Activated CD8-positive, alpha-beta memory T cell treated with anti-CD3 and anti-CD28 coated beads, Interleukin-2, amount 50 U/mL, for 48 hours (primary cell): ENCODE measurements around the gene VSIR.

ENCODE experiments used
- DNase-seq: peaks from one replicate; pipeline ENCODE4 v3.0.0-alpha.2; 2020

Gene VSIR

DNA sequence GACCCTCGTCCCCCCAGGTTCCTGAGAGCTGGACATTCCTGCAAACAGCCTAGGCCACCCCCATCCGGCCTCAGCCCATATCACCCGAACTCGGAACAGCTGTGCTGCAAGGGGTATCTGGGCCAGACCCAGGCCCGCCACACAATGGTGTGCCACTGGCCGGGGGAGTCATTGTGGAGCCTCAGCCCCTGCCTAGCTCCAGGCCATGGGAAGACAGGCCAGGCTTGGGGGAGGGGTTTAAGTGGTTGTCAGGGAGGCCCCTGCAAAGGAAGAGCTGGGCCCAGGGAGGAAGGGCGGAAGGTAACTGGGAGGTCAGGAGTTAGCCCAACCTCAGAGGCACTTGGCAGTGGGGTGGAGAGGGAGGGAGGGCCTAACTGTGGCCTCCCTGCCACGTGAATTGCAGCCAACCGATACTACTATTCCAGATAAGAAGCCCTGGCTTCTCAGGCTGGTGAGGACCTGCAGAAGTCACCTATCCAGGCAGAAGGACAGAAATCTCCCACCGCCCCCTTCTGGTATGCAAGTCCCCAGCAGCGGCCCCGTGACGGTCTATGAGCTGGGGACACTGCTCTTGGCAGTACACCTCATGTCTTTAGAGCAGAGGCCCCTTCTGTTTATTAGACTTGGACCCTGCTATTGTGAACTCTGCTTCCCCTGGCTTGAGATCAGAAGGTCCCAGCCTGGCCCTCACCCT lies 26.8 kb downstream of the VSIR start:
- DNase-seq, result no peak

DNA sequence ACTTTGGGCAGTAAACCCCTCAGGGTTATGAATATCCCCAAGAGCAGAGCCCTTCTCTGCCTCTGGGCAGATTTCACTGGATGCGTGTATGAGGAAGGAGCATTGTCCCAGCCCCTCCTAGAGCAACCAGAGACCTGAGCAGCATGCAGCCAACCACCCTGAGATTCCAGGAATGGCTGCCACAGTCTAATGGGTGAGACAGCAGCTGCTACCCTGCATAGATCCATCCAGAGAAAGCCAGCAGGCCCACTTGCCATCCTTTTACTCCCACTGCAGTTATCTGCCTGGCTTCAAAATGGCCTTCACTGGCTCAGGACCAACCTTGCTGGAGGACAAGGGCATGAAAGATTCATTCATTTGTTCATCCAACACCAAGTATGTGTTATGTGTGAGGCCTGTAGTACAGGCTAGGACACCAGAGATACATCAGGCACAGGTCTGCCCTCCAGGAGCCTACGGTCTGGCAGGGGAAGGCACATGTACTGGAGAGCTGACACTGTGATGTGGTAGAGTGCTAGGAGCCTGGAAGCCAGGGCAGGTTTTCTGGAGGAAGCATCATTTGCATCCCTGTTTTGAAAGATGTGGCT lies 27.6 kb downstream of the VSIR start:
- DNase-seq, result no peak

DNA sequence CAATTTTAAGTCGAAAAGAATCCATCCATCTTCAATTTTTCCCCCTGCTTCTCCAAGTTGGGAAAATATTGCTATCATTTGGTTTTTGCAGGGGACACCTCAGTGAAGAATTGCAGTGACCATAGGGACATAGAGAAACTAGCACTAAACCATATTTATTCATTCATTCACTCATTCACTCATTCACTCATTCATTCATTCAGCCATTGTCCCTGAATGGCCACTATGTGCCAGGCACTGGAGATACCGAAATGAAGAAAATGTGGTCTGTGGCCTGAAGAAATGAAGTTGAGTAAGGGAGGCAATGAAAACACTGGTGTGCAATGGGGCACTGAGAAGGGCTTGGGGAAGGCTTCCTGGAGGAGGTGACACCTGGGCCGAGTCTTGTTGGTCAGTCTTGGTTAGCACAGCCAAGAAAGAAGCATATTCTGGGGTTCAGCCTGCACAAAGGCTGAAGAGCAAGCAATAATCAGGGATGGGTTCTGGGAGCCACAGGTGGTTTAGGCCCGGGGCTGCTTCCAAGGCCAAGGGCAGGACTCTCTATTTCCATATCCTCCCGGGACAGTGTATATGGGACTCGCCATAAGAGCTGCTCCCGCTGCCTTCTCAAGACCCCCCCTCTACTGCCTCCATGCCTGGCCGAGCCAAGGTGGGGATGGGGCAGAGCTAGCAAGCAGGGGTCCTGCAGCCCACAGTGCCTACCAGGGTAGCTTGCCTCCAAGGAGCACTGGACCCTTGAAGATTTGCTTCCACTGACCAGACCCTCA lies 28.2 kb downstream of the VSIR start:
- DNase-seq, result no peak

DNA sequence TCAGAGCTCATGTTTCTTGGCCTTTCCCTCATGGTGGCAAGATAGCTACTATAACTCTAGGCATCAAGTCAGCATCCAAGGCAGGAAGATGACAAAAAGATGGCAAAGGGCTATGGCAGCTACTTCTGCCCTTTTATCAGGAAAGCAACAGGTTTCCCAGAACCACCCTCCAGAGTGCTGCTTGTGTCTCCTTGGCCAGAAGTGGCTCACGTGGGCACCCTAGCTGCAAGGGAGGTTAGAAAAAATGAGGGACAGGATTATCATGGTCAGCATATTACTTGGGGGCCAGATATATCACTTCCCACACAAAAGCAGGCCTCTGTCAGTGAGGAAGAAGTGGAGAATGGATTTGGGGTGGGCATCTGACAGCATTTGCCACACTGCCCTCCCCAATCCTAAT lies 29.5 kb downstream of the VSIR start:
- no peak for DNase-seq

DNA sequence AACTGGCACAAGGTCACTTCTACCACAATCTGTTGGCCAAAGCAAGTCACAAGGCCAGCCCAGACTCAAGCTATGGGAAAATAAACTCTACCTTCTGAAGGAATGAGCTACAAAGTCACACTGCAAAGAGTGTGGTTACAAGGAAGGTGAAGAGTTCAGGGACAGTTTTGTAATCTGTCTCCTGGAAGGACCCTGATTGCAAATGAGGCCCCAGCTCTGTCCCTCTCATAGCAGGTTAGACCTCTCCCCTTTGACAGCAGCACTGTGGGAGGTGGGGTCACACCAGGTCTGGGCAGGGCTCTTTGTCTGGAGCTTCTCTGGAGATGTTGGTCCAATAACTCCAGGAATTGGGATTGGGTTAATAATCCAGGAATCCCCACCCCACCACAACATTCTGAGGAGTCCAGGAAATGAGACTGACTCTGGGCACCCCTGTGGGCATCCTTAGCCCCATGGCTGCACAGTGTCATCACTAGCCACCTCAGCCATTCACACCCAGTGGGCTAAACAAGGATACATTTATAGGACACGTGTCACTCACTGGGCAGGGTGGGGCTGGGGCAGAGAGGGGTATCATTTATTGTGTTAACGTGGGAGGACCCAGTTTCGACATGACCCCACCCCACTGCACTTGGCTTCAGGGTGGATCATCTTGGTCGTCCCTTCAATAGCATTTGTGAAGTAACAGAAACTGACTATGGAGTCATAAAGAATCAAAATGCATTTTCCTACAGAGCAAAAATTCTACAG lies 30.1 kb downstream of the VSIR start:
- no peak for DNase-seq

DNA sequence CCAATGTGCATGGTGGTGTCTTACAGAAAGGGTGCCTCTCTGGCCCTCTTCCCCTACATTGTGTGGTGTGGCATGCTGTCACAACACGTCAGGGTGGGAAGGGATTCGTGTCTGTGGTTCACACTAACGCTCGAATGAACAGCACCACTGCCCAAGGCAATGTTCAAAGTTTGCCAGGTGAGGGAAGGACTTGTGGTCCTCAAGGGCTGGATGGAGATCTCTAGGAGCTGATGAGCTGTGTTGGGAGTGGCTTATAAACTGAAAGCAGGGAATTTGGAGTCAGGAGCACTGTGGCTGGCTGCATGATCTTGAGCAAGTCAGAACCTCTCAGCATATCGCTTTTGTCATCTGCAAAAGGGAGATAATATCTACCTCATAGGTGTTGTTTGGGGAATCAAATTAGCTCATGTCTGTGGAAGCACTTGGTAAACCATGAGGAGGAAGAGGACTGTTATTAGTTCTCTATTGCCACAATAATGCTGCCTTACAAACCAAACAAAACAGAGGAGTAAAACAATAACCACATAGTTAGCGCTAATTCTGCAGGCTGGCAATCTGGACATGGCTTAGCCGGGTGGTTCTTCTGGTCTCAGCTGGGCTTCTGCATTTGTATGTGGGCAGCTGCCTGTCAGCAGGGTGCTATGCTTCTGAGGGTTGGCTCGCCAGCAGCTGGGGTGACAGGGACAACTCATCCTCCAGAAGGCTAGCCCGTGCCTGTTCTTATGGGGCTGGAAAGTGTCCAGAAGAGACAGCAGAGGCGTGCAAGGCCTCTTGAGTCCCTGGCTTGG lies 30.8 kb downstream of the VSIR start:
- no peak for DNase-seq

DNA sequence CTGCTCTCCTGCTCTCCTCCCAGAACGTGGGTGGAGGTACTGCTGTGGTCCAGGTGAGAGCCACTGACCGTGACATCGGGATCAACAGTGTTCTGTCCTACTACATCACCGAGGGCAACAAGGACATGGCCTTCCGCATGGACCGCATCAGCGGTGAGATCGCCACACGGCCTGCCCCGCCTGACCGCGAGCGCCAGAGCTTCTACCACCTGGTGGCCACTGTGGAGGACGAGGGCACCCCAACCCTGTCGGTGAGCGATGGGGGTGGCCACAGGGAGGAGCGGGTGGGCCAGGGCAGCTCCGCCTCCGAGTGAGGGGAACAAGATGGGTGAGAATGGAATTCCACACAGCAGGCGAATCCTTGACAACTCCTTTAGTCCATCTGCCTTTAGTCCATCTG lies 31.6 kb downstream of the VSIR start:
- no peak for DNase-seq

DNA sequence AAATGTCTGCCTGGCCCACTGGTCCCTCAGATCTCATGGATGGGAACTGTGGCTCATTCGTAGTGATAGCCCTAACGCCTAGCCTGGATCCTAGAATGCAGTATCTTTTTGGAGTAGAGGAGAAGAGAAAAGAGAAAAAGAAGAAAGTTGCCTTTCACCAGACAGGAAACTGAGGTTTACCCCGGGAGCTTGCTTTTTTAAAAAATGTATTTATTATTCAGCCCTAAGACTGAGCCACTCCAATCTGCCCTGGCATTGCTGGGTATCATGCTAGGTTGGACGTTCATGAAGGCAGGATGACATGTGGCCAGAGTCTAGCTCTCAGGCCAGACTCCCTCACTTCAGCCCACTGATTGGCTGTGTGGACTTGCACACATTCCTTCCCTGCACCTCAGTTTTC lies 32.3 kb downstream of the VSIR start:
- no peak for DNase-seq

DNA sequence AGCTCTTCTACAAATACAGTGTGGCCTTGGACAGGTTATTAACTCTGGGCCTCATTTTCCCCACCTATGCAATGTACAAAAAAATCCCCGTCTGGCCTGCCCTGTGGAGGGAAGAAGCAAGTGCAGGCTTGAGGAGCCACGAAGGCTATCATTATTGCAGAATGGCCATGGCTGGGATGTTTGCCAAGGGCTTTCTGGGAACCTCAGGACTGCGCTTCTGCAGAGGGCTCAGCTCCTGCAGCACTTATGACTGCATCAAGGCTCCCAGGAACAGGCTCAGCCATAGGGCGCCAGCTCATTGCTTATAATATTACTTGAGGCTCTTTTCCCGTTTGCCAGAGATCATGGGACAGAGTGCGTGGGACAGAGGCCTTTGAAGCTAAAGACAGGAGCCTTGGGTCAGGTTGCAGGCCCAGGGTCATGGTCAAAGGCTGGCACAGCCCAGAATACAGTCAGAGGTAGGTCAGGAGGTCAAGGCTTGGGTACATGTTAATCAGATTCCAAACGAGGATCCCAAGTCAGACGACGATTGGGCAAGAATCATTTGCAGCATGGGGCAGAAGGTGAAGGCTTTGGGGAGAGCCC lies 33.2 kb downstream of the VSIR start:
- no peak for DNase-seq

DNA sequence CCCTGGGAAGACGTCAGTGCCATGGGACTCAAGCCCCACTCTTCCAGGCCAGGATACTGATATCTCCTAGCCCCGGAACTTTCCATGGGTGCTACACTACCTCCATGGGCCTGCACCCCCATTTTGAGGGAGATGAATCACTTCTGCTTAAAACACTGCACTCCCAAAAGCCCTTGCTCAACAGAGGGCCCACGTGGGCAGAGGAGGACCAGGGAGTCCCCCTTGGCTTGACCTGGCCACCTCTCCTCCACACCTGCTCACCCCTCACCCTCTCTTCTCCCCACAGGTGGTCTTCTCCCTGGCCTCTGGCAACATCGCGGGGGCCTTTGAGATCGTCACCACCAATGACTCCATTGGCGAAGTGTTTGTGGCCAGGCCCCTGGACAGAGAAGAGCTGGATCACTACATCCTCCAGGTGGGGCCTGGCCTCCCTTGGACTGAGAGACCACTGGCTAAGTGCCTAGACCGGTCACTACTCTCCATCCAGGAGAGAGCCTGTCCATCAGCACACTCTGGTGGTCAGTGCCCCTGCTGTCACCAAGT lies 33.9 kb downstream of the VSIR start:
- DNase-seq, result no peak

DNA sequence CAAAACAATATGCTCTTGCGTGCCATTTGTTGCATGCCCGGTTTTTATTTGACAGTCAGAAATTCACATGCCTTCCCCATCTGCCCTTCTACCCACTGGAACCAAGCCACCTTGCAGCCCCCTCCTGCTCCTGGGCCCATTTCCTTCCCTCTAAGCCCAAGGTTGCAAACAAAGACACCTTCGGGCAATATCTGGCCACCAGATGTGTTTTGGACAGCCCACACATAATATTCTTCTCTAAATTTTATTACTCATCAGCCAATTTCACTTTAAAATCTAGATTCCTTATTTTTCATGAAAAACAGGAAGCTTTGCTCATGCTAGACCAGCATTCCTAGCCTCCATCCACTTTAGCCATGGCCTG lies 35.5 kb downstream of the VSIR start:
- no peak for DNase-seq

DNA sequence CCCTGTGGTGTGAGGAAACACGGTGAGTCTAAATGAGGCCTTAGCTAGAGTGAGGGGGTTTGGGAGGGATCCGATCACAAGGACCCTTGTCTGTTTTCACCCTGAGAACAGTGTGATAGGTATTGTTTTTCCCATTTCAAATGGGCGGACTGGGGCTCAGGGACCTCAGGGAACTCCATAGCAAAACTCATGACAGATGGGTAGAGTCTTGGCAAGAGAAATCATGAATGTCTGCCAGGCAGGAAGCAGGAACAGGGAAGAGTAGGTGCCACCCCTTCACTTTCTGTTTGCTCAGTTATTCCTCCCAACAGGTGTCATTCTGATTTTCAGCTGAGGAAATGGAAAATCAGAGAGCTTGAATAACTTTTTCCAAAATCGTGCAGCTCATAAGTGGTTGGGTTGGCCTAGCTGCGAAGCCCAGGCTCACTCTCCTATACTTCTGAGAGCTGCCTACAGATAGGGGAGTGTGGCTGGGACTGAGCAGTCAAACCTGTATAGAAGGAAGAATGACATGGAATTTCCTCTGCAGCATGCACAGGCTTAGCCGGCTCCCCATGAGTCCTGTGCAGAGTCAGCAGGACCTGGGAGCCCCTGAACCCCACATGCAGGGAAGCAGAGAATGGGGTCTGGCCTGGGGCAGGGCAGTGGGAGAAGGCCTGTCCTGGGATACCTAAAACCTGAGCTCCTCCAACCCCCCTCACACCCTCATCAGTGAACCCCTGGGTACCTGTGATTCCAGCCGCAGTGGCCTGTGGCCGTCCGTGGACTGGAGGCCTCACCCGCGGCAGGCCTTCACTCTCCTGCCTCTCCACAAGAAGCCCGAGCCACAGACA lies 36.1 kb downstream of the VSIR start:
- DNase-seq, result no peak

DNA sequence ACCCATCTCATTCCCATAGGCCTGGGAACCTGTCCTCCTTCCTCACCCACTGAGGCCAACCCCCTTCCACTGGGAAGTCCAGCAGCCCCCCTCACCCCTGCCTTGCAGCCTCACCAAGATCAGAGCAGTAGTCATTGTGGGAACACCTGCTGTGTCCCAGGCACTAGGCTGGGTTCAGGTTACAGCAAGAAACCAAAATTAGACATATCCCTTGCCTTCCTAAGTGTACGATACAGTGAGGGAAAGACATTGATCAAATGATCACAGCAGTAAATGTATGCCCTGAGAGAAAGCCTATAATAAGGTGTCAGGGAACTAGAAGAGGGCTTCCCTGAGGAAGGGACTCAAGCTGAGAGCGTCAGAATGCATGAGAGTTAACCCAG lies 36.8 kb downstream of the VSIR start:
- DNase-seq, result no peak

DNA sequence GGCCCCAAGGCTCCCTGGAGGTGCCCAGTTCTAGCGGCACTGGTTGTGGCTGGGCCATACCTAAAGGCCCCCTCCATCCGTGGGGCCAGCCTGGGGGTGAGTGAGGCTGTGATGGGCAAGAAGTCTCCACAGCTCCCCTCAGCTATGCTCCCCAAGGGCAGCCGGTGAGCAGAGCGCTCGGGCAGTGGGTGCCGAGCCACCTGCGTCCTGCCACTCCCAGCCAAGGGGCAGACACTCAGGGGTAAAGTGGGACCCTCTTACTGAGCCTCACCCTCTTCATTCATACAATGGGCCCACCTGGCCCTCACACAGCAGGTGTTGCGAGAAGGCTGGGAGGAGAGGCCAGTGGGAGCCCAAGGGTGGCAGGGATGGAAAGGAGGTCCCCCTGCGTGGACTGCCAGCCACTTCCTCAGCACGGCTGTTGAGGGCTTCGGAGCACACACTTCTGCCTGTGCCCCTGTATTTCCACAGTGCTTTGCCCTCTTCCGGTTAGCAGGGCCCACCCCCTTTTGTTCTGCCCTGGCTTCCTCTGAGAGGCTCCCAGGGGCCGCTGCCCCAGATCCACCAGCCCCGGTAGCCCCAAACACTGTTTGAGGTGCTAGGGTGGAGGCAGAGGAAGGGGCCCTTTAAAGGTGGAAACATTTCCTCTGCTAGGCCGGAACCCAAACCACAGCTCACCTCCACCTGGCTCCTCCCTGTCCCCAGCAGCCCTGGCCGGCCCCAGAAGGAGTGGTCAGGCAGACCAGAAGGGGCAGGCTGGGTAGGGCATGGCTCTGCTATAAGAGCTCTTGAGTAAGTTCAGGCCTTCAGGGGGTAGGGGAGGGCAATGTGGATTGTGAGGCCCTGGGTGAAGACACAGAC lies 37.4 kb downstream of the VSIR start:
- DNase-seq, result no peak

DNA sequence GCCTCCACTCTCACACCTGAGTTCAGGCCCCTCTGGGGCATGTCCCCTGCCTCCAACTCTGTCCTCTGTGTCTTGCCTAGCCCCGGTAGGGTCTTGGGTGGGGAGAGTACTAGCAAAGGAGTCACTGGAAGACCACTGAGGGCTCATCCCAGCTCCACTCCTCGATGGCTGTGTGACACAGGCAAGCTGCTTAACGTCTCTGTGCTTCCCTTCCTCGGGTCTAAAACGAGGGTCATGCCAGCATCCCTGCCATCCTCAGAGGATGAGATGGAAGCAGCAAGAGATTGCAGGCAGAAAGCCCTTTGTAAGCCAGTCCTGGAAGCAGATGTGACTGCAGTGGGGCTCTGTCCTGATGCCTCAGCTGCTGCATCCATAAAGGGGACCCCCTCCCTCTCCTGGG lies 38.5 kb downstream of the VSIR start:
- no peak for DNase-seq

DNA sequence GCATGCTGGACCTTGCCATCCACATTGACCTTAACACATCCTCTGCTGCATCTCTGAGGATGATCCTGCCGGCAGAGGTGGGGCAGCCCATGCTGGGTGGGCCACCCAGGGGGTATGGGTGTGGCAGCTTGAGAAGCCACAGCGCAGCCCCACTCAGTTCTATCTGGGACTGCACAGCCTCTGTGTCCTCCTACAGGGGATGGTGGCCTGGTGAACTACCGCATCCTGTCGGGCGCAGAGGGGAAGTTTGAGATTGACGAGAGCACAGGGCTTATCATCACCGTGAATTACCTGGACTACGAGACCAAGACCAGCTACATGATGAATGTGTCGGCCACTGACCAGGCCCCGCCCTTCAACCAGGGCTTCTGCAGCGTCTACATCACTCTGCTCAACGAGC lies 41.5 kb downstream of the VSIR start:
- no peak for DNase-seq

DNA sequence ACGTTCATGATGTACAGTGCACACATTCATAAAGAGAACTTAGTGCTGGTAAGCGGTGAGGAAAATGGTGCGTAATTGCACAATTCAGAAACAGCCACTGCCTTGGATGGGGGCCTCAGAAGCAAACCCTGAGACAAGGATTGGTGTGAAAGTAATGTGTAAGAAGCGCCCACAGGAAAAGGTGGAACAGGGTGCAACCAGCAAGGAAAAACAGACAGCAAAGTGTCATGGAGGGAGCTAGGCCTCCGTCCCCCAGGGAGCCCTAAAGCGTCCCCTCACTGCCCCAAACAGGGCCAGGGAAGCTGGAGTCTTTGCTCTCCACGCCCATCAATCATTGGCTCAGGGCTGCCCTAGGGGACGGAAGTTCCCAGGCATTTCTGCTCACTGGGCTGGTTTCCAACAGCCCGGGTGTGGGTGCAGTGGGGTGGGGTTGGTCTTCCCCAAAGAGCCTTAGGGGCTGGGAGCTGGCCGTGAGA lies 44.1 kb downstream of the VSIR start:
- no peak for DNase-seq

DNA sequence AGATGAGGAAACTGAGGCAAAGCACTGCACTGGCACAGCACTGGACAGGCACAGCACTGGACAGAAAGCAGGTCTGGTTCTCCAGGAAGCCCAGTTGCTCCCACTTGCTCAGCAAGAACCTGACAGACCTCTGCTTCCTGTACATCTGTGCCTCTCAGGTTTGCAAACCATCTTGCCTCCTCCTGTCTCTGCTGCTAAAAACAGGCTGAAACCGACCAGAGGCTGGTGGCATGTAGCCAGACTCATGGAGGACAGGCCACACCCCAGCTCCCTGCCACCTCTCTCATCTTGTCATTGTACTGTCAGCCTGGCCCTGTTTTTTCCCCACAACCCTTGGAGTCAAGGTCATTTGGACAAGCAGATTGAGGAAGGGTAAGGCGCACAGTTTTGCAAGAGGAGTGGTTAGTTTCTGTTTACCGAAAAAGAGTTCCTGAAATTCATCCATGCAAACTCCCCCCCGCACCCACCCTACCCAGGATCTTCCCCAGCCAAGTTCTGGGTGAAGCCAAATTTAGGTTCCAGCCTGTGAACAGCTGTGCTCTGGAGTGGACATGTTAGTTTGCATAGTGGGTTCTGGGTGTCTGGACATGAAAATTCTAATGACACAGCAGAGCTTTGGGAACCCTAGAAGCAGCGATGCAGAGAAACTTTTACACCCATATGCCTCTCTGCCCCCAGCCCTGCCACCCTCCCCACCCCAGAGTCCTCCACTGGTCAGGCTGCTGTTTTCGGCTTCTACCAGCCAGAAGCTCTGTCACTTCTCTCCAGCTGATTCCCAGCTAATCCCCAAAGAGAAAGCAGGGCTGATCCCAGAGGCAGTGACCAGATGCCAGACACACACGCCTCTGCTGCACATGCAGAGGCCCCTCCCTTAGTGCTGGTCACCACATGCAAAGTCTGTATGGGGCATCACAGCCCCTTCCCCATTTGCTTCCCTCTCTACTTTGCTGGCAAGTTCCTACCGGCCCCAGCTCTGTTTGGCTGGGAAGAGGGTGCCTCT lies 45.3 kb downstream of the VSIR start:
- DNase-seq, result no peak
